OCI-LY1 (cell line): Measurements from ENCODE around the gene UTP11.

Experiments used
- H2AFZ ChIP-seq: fragments of 200-600 bp; sonication (generic), shearing (Covaris generic); 2 replicates; pipeline ENCODE4 v1.6.0; 2014; ENCODE audit warnings: antibody characterized with exemption, mild to moderate bottlenecking, low read length
- H3F3A ChIP-seq: fragments of 200-600 bp; sonication (generic), shearing (Covaris generic); 2 replicates; pipeline ENCODE4 v1.6.0; 2014; ENCODE audit warnings: mild to moderate bottlenecking, antibody characterized with exemption, low read length, moderate library complexity; ENCODE audit not compliant: insufficient read depth
- H3K27ac ChIP-seq: fragments of 200-600 bp; sonication (generic); 2 replicates; pipeline ENCODE4 v1.5.1; 2014; ENCODE audit warnings: low read length, mixed run types, mild to moderate bottlenecking, low read depth; ENCODE audit not compliant: poor library complexity, severe bottlenecking
- H3K27me3 ChIP-seq: fragments of 200-600 bp; sonication (generic); 2 replicates; pipeline ENCODE4 v1.6.0; 2014; ENCODE audit warnings: antibody characterized with exemption, mild to moderate bottlenecking, low read length, moderate library complexity; ENCODE audit not compliant: insufficient read depth
- H3K36me3 ChIP-seq: fragments of 200-600 bp; sonication (generic); 2 replicates; pipeline ENCODE4 v1.6.1; 2014; ENCODE audit warnings: mild to moderate bottlenecking, antibody characterized with exemption, low read length, moderate library complexity, mixed read lengths; ENCODE audit not compliant: insufficient read depth
- H3K4me1 ChIP-seq: fragments of 200-600 bp; sonication (generic); 2 replicates; pipeline ENCODE4 v1.5.1; 2014; ENCODE audit warnings: mild to moderate bottlenecking, low read length, moderate library complexity; ENCODE audit not compliant: insufficient read depth, severe bottlenecking
- H3K4me2 ChIP-seq: fragments of 200-600 bp; sonication (generic), shearing (Covaris generic); 2 replicates; pipeline ENCODE4 v1.6.1; 2014; ENCODE audit warnings: low read length
- H3K4me3 ChIP-seq: fragments of 200-600 bp; sonication (generic); 2 replicates; pipeline ENCODE4 v1.5.1; 2014; ENCODE audit warnings: low read length, low read depth, mild to moderate bottlenecking, mixed read lengths; ENCODE audit not compliant: poor library complexity, severe bottlenecking
- H3K79me2 ChIP-seq: fragments of 200-600 bp; shearing (Covaris generic); 2 replicates; pipeline ENCODE4 v1.6.1; 2016; ENCODE audit warnings: mixed run types, low read length, mixed read lengths; ENCODE audit not compliant: insufficient read depth
- H3K9ac ChIP-seq: fragments of 200-600 bp; sonication (generic), shearing (Covaris generic); 2 replicates; pipeline ENCODE4 v1.6.1; 2014; ENCODE audit warnings: mild to moderate bottlenecking, low read length, mixed read lengths
- H3K9me2 ChIP-seq: fragments of 200-600 bp; sonication (generic), shearing (Covaris generic); 2 replicates; pipeline ENCODE4 v1.6.1; 2014; ENCODE audit warnings: low read depth, mild to moderate bottlenecking, low read length, mixed read lengths
- H3K9me3 ChIP-seq: fragments of 200-600 bp; shearing (Covaris generic); 2 replicates; pipeline ENCODE4 v1.6.1; 2014; ENCODE audit warnings: low read length, mixed read lengths
- H4K20me1 ChIP-seq: fragments of 200-600 bp; sonication (generic), shearing (Covaris generic); 2 replicates; pipeline ENCODE4 v1.6.0; 2016; ENCODE audit warnings: mild to moderate bottlenecking, low read length; ENCODE audit not compliant: insufficient read depth
- EZH2 ChIP-seq: fragments of 200-600 bp; sonication (generic), shearing (Covaris generic); IDR thresholded peaks from 2 replicates; pipeline ENCODE4 v1.8.0; 2017; ENCODE audit warnings: borderline replicate concordance, mixed run types, mild to moderate bottlenecking, antibody characterized with exemption, low read length, moderate library complexity, mixed read lengths
- TF ChIP-seq, protein P1 (sequence below): fragments of 200-600 bp; sonication (generic), shearing (Covaris generic); IDR thresholded peaks from 2 replicates; pipeline ENCODE4 v1.5.1; 2017; ENCODE audit warnings: mild to moderate bottlenecking, antibody characterized with exemption, low read length, moderate library complexity, mixed read lengths

Gene UTP11

GRCh38 chr1:38061290-38061689 is 48.8 kb downstream of the UTP11 start:
- H3K4me1 ChIP-seq, result no peaks in the 10 kb centered on the region
- H3K9me3 ChIP-seq, result no peaks in the 10 kb centered on the region
- H3K27me3 ChIP-seq, result no peaks in the 10 kb centered on the region; the same call in 1 of the 2 replicates
- no peak overlapping the region for H3K4me3 ChIP-seq
- H3K9me2 ChIP-seq, result no peaks in the 10 kb centered on the region
- no peaks in the 10 kb centered on the region for H3K36me3 ChIP-seq
- no peaks in the 10 kb centered on the region for H3K79me2 ChIP-seq
- no peak overlapping the region for H3K4me2 ChIP-seq
- no peaks in the 10 kb centered on the region for H3F3A ChIP-seq
- no peak overlapping the region for H2AFZ ChIP-seq
- no peak for TF ChIP-seq EZH2
- no peak overlapping the region for H3K9ac ChIP-seq
- no peaks in the 10 kb centered on the region for H4K20me1 ChIP-seq
- H3K27ac ChIP-seq, result no peak overlapping the region

GRCh38 chr1:38061883-38062328 is 49.4 kb downstream of the UTP11 start:
- H3K27ac ChIP-seq, result no peak overlapping the region
- H3K79me2 ChIP-seq, result no peaks in the 10 kb centered on the region
- H3K9me2 ChIP-seq, result no peaks in the 10 kb centered on the region
- H3K4me3 ChIP-seq, result no peak overlapping the region
- H3F3A ChIP-seq, result no peaks in the 10 kb centered on the region
- no peaks in the 10 kb centered on the region; the same call in 1 of the 2 replicates for H3K27me3 ChIP-seq
- no peak overlapping the region for H3K9ac ChIP-seq
- H3K4me2 ChIP-seq, result no peak overlapping the region
- no peaks in the 10 kb centered on the region for H3K36me3 ChIP-seq
- no peak for TF ChIP-seq EZH2
- TF ChIP-seq, protein P1, sequence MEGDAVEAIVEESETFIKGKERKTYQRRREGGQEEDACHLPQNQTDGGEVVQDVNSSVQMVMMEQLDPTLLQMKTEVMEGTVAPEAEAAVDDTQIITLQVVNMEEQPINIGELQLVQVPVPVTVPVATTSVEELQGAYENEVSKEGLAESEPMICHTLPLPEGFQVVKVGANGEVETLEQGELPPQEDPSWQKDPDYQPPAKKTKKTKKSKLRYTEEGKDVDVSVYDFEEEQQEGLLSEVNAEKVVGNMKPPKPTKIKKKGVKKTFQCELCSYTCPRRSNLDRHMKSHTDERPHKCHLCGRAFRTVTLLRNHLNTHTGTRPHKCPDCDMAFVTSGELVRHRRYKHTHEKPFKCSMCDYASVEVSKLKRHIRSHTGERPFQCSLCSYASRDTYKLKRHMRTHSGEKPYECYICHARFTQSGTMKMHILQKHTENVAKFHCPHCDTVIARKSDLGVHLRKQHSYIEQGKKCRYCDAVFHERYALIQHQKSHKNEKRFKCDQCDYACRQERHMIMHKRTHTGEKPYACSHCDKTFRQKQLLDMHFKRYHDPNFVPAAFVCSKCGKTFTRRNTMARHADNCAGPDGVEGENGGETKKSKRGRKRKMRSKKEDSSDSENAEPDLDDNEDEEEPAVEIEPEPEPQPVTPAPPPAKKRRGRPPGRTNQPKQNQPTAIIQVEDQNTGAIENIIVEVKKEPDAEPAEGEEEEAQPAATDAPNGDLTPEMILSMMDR, result no peak
- H3K9me3 ChIP-seq, result no peaks in the 10 kb centered on the region
- no peaks in the 10 kb centered on the region for H3K4me1 ChIP-seq
- H4K20me1 ChIP-seq, result no peaks in the 10 kb centered on the region
- no peak overlapping the region for H2AFZ ChIP-seq

DNA sequence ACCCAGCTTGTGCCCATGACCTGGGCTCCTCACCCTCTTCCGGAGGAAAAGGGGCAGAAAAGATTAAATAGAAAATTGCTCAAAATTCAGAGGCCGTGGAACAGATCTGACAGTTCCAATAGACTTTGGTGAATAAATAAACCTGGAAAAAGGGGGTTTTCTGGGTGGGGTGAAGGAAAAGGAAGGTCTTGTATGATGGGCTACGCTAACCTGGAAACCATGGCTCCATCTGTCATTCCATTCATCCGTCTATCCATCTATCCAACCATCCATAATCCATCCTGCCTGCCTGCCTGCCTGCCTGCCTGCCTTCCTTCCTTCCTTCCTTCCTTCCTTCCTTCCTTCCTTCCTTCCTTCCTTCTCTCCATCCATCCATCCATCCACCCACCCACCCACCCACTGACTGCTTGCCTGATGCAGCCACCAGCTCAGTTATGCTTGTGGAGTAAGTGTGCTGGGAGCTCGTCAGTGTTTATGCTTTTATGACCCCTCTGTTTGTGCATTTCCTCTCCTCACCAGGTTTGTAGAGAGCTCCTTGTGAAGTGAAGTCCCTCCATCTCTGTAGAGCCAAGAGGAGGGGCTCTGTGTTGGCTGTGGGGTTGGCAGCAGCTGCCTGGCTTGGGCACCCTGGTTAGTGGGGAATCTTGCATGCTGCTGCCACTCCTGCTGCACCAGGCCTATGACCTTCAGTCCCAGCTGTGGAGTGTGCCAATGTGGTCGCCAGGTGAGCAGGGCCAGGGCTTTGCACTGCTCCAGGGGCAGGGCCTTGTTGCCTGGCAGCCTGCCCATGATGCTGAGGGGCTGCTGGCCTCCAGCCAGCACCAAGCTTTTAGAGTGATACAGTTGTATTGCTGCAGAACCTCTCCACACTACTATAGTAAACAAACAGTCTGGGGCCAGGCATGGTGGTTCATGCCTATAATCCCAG is 50.1 kb downstream of the UTP11 start:
- Histone ChIP-seq H3K9me2 (no peaks in the 10 kb centered on the region), H3K4me1 (no peaks in the 10 kb centered on the region), H3K9me3 (no peaks in the 10 kb centered on the region), H3K27me3 (no peaks in the 10 kb centered on the region; the same call in 1 of the 2 replicates), H2AFZ (no peak overlapping the region), H3K27ac (no peak overlapping the region), H3K4me3 (no peak overlapping the region), H4K20me1 (no peaks in the 10 kb centered on the region), H3F3A (no peaks in the 10 kb centered on the region), H3K36me3 (no peaks in the 10 kb centered on the region), H3K4me2 (no peak overlapping the region), H3K9ac (no peak overlapping the region), H3K79me2 (no peaks in the 10 kb centered on the region)
- TF ChIP-seq, protein P1, result no peak
- no peak for TF ChIP-seq EZH2
